ENCODE data around the gene NPC1L1.

The NPC1L1 gene

GRCh38 chr7:44476313-44476712, 64.8 kb downstream of the NPC1L1 start:
- TF ChIP-seq CTCF (IDR thresholded peaks at IDR 0.05) = no peak

GRCh38 chr7:44473295-44473694, 67.8 kb downstream of the NPC1L1 start:
- TF ChIP-seq CTCF (IDR thresholded peaks at IDR 0.05) = no peak

GRCh38 chr7:44472843-44473242, 68.3 kb downstream of the NPC1L1 start:
- TF ChIP-seq CTCF (IDR thresholded peaks at IDR 0.05) = no peak

- no peak for TF ChIP-seq CTCF (IDR thresholded peaks at IDR 0.05)
Observed at GRCh38 chr7:44471850-44472249, 69.3 kb downstream of the NPC1L1 start.

GRCh38 chr7:44471436-44471835, 69.7 kb downstream of the NPC1L1 start:
- TF ChIP-seq CTCF (IDR thresholded peaks at IDR 0.05) = no peak

- no peak for TF ChIP-seq CTCF (IDR thresholded peaks at IDR 0.05)
Observed at GRCh38 chr7:44470628-44471245, 70.4 kb downstream of the NPC1L1 start.

GRCh38 chr7:44470135-44470479, 71.0 kb downstream of the NPC1L1 start:
- TF ChIP-seq CTCF (IDR thresholded peaks at IDR 0.05) = no peak

Data from LNCAP (cell line).